ENCODE measurements around the gene KRTAP19-6. TPM values are rescaled to one million over a fixed set of nuclear protein-coding genes. Genes with fewer than 3 reads are reported as not detected.

Gene KRTAP19-6, protein sequence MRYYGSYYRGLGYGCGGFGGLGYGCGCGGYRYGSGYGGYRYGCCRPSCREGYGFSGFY
- total RNA-seq = not detected

DNA sequence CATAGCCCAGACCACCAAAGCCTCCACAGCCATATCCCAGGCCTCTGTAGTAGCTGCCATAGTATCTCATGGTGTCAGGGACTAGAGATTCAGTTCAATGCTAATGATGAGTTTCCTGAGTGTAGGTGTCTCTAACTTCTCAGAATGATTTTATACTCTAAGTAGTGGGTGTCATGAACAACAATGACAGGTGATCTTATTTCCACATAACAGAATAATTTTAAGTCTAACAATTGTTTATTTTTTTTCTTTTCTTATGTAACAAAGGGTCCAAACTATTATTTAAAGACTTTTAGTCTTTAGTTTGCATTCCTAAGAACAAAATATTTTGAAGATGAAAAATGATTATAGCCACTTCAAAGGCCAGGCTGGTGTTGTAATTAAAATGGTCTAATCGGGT is at the start of gene KRTAP19-6:
TSS of gene KRTAP19-6 (minus strand) at position 101 of the 400 bp plus-strand sequence. CDS start at position 70, 31 bp downstream.
- H3K4me1 ChIP-seq (ENCODE audit: control insufficient read depth in 3 of 3, insufficient read depth in 3 of 3, low read length in 3 of 3) = no peaks in the 10 kb centered on the region

DNA sequence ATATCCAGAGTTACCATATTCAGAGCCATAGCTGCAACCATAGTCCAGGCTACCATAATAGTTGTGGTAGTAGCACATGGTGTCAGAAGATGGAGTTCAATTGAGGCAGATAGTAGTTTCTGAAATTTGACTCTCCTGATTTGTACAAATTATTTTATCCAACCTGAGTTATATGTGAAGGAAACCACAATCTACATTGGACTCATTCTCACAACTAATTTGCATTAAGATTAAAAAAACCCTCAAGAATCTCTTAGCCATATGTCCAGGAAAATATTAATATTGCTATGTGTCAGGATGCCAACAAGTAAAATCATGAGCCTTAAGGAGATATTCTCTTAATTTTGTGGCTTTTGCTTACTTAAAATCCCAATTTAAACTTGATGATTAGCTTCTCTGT is 48.6 kb upstream of the KRTAP19-6 start, which contains the start of gene KRTAP22-2:
TSS of gene KRTAP22-2 (minus strand) at position 101 of the 400 bp plus-strand sequence.
- H3K36me3 ChIP-seq (ENCODE audit: control insufficient read depth in 3 of 3, insufficient read depth in 3 of 3, low read length in 3 of 3) = no peaks in the 10 kb centered on the region
- H3K4me1 ChIP-seq (ENCODE audit: control insufficient read depth in 3 of 3, insufficient read depth in 3 of 3, low read length in 3 of 3) = no peaks in the 10 kb centered on the region
- no peaks in the 10 kb centered on the region for H3K27me3 ChIP-seq (ENCODE audit: control insufficient read depth in 3 of 3, insufficient read depth in 3 of 3, low read length in 3 of 3)
- no peaks in the 10 kb centered on the region for H3K9me3 ChIP-seq (ENCODE audit: control insufficient read depth in 3 of 3, low read length in 3 of 3)
- no peak within 1 kb of the TSS for H3K4me3 ChIP-seq (ENCODE audit: low read length in 3 of 3)
- no peak within 1 kb of the TSS for H3K27ac ChIP-seq (ENCODE audit: low read depth, low read length)
- H3K9ac ChIP-seq (ENCODE audit: low read depth in 1 of 3, low read length in 3 of 3) = no peak within 1 kb of the TSS

More for the DNA sequence above, at the start of gene KRTAP19-6:
- no peak within 1 kb of the TSS for H3K27ac ChIP-seq (ENCODE audit: low read depth, low read length)
- H3K36me3 ChIP-seq (ENCODE audit: control insufficient read depth in 3 of 3, insufficient read depth in 3 of 3, low read length in 3 of 3) = no peaks in the 10 kb centered on the region
- H3K4me3 ChIP-seq (ENCODE audit: low read length in 3 of 3) = no peak within 1 kb of the TSS
- no peaks in the 10 kb centered on the region for H3K9me3 ChIP-seq (ENCODE audit: control insufficient read depth in 3 of 3, low read length in 3 of 3)
- H3K9ac ChIP-seq (ENCODE audit: low read depth in 1 of 3, low read length in 3 of 3) = no peak within 1 kb of the TSS
- no peaks in the 10 kb centered on the region for H3K27me3 ChIP-seq (ENCODE audit: control insufficient read depth in 3 of 3, insufficient read depth in 3 of 3, low read length in 3 of 3)

DNA sequence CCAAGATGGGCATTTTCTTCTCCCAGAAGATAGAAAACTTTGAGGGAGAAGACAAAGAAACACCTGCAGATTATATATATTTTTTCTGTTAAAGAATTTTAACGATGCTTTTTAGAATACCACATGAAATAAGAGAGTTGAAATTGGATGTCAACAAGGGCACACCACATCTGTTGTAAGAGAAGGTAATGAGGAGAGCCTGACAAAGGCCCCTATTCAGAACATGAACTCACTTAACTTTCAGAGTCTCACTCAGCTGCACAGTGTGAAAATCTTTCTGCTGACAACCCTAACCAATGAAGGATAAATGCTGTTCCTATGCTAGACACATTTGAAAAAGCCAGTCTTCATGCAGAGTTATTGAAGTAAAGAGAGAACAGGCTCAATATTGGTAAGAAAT is 41.2 kb upstream of the KRTAP19-6 start:
- H3K27me3 ChIP-seq (ENCODE audit: control insufficient read depth in 3 of 3, insufficient read depth in 3 of 3, low read length in 3 of 3) = no peaks in the 10 kb centered on the region
- no peak overlapping the region for H3K4me3 ChIP-seq (ENCODE audit: low read length in 3 of 3)
- H3K9ac ChIP-seq (ENCODE audit: low read depth in 1 of 3, low read length in 3 of 3) = no peak overlapping the region
- no peaks in the 10 kb centered on the region for H3K4me1 ChIP-seq (ENCODE audit: control insufficient read depth in 3 of 3, insufficient read depth in 3 of 3, low read length in 3 of 3)
- no peak overlapping the region for H3K27ac ChIP-seq (ENCODE audit: low read depth, low read length)
- H3K9me3 ChIP-seq (ENCODE audit: control insufficient read depth in 3 of 3, low read length in 3 of 3) = no peaks in the 10 kb centered on the region
- no peaks in the 10 kb centered on the region for H3K36me3 ChIP-seq (ENCODE audit: control insufficient read depth in 3 of 3, insufficient read depth in 3 of 3, low read length in 3 of 3)

DNA sequence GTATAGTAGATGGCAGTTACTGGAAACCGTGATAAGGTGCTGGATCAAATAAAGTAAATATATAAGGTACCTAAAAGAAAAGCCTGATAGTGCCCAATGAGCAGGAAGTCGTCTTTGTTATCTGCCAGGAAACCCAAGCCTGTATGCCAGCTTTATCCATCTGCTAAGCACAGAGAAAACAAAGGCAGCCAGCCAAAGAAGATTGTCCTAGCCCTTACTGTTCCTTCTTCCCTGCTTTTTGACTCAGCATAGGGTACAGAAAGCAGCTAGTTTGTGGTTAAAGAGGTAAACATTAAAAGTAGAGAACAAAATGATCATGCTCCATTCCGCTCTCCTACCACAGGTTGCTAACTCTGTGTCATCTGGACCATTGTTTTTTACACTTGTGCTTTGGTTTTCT is 38.5 kb upstream of the KRTAP19-6 start:
- H3K27me3 ChIP-seq (ENCODE audit: control insufficient read depth in 3 of 3, insufficient read depth in 3 of 3, low read length in 3 of 3) = no peaks in the 10 kb centered on the region
- H3K4me3 ChIP-seq (ENCODE audit: low read length in 3 of 3) = no peak overlapping the region
- no peak overlapping the region for H3K27ac ChIP-seq (ENCODE audit: low read depth, low read length)
- no peak overlapping the region for H3K9ac ChIP-seq (ENCODE audit: low read depth in 1 of 3, low read length in 3 of 3)
- no peaks in the 10 kb centered on the region for H3K36me3 ChIP-seq (ENCODE audit: control insufficient read depth in 3 of 3, insufficient read depth in 3 of 3, low read length in 3 of 3)
- H3K9me3 ChIP-seq (ENCODE audit: control insufficient read depth in 3 of 3, low read length in 3 of 3) = no peaks in the 10 kb centered on the region
- no peaks in the 10 kb centered on the region for H3K4me1 ChIP-seq (ENCODE audit: control insufficient read depth in 3 of 3, insufficient read depth in 3 of 3, low read length in 3 of 3)

DNA sequence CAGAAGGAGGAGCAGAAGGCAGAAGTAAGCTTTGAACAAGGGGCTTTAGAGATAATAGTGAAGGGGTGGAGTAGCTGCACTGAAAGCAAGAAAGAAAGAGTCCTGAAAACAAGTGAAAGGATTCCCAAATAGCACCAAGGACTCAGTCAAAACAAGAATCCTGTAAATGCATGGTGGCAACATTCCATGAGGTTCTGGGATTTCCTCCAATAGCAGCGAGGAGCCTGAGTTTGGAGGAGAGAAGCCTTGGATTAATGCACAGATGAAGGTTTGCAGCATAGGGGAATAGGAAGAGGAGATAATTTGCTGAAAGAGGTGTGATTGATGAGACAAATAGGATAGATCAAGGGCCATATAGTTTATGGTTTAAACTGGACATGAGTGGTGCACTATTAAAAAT is 37.7 kb upstream of the KRTAP19-6 start:
- H3K9me3 ChIP-seq (ENCODE audit: control insufficient read depth in 3 of 3, low read length in 3 of 3) = no peaks in the 10 kb centered on the region
- no peaks in the 10 kb centered on the region for H3K27me3 ChIP-seq (ENCODE audit: control insufficient read depth in 3 of 3, insufficient read depth in 3 of 3, low read length in 3 of 3)
- H3K4me1 ChIP-seq (ENCODE audit: control insufficient read depth in 3 of 3, insufficient read depth in 3 of 3, low read length in 3 of 3) = no peaks in the 10 kb centered on the region
- no peak overlapping the region for H3K9ac ChIP-seq (ENCODE audit: low read depth in 1 of 3, low read length in 3 of 3)
- H3K36me3 ChIP-seq (ENCODE audit: control insufficient read depth in 3 of 3, insufficient read depth in 3 of 3, low read length in 3 of 3) = no peaks in the 10 kb centered on the region
- H3K27ac ChIP-seq (ENCODE audit: low read depth, low read length) = no peak overlapping the region
- no peak overlapping the region for H3K4me3 ChIP-seq (ENCODE audit: low read length in 3 of 3)

DNA sequence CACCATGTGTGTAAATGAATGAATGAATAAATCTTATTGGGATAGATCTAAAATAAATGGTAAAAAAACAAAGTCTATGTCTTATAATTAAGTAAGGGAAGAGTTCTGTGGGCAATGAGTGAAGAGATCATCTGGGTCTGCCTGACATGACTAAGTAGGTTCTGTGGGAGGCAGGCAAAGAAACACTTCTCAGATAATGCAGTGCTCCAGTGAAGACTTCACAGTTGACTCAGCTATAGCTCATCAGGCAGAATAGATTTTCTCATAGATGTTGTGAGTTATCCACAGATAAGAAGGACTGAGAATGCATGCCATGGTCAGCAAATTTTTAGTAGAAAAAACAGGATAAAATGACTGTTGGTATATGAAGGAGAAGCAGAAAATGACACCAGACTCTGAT is 36.1 kb upstream of the KRTAP19-6 start:
- no peaks in the 10 kb centered on the region for H3K27me3 ChIP-seq (ENCODE audit: control insufficient read depth in 3 of 3, insufficient read depth in 3 of 3, low read length in 3 of 3)
- no peaks in the 10 kb centered on the region for H3K4me1 ChIP-seq (ENCODE audit: control insufficient read depth in 3 of 3, insufficient read depth in 3 of 3, low read length in 3 of 3)
- H3K27ac ChIP-seq (ENCODE audit: low read depth, low read length) = no peak overlapping the region
- H3K4me3 ChIP-seq (ENCODE audit: low read length in 3 of 3) = no peak overlapping the region
- no peaks in the 10 kb centered on the region for H3K36me3 ChIP-seq (ENCODE audit: control insufficient read depth in 3 of 3, insufficient read depth in 3 of 3, low read length in 3 of 3)
- H3K9me3 ChIP-seq (ENCODE audit: control insufficient read depth in 3 of 3, low read length in 3 of 3) = no peaks in the 10 kb centered on the region
- no peak overlapping the region for H3K9ac ChIP-seq (ENCODE audit: low read depth in 1 of 3, low read length in 3 of 3)

DNA sequence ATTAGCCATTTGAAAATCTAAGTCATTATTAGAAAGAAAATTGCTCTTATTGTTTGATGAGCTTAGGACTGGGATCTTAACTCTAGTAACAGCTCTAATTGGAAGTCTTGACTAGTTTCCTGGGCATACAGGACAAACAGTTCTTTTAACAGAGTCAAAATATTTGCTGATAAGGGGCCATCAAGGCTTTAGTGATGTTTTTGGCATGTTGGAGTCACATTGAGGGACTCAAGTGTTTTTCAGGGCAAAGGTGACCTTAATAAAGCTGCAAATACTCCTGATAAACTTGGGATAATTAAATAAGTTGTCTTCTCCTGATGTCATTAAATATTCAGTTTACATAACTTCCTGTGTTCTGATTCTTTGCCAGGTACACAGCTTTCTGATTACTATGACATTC is 26.0 kb upstream of the KRTAP19-6 start:
- Histone ChIP-seq H3K27me3 (ENCODE audit: control insufficient read depth in 3 of 3, insufficient read depth in 3 of 3, low read length in 3 of 3) (no peaks in the 10 kb centered on the region), H3K36me3 (ENCODE audit: control insufficient read depth in 3 of 3, insufficient read depth in 3 of 3, low read length in 3 of 3) (no peaks in the 10 kb centered on the region), H3K9me3 (ENCODE audit: control insufficient read depth in 3 of 3, low read length in 3 of 3) (no peaks in the 10 kb centered on the region), H3K4me1 (ENCODE audit: control insufficient read depth in 3 of 3, insufficient read depth in 3 of 3, low read length in 3 of 3) (no peaks in the 10 kb centered on the region), H3K9ac (ENCODE audit: low read depth in 1 of 3, low read length in 3 of 3) (no peak overlapping the region), H3K4me3 (ENCODE audit: low read length in 3 of 3) (no peak overlapping the region), H3K27ac (ENCODE audit: low read depth, low read length) (no peak overlapping the region)

DNA sequence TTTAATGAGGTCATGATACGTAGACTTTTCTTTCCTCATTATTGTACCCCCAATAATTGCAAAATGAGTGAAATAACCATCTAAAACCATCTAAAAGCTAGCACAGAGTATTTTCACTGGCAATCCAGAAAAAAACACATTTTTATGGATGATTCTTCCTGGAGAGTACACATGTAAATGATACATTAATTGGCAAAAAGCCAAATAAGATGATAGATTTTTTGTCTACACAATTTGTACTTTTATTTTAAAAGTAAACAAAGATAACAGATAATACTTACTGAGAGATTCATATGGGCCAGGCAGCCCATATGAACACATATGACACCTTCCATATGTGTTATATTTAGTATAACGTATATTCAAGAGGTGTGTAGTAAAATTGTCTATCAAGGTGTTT is 22.0 kb upstream of the KRTAP19-6 start:
- Histone ChIP-seq H3K4me3 (ENCODE audit: low read length in 3 of 3) (no peak overlapping the region), H3K27me3 (ENCODE audit: control insufficient read depth in 3 of 3, insufficient read depth in 3 of 3, low read length in 3 of 3) (no peaks in the 10 kb centered on the region), H3K27ac (ENCODE audit: low read depth, low read length) (no peak overlapping the region), H3K9ac (ENCODE audit: low read depth in 1 of 3, low read length in 3 of 3) (no peak overlapping the region), H3K36me3 (ENCODE audit: control insufficient read depth in 3 of 3, insufficient read depth in 3 of 3, low read length in 3 of 3) (no peaks in the 10 kb centered on the region), H3K9me3 (ENCODE audit: control insufficient read depth in 3 of 3, low read length in 3 of 3) (no peaks in the 10 kb centered on the region), H3K4me1 (ENCODE audit: control insufficient read depth in 3 of 3, insufficient read depth in 3 of 3, low read length in 3 of 3) (no peaks in the 10 kb centered on the region)

DNA sequence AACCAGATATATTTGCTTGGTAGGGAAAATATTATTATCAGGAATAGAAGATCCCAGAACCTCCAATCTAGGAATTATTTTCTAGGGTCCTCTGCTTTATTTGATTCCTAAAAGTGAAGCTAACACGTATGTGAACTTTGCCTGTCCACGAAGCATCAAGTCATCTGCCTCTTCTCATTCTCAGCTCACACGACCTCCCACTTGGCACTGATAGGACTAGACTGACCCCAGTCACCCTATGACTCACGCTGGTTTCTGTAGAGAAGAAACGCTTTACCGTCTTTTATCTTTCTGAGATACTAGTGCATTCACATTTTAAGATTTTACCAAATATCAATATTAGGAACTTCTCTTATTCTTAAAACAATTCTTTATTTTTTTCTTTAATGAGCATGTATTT is 21.4 kb upstream of the KRTAP19-6 start:
- Histone ChIP-seq H3K27me3 (ENCODE audit: control insufficient read depth in 3 of 3, insufficient read depth in 3 of 3, low read length in 3 of 3) (no peaks in the 10 kb centered on the region), H3K36me3 (ENCODE audit: control insufficient read depth in 3 of 3, insufficient read depth in 3 of 3, low read length in 3 of 3) (no peaks in the 10 kb centered on the region), H3K4me3 (ENCODE audit: low read length in 3 of 3) (no peak overlapping the region), H3K27ac (ENCODE audit: low read depth, low read length) (no peak overlapping the region), H3K9me3 (ENCODE audit: control insufficient read depth in 3 of 3, low read length in 3 of 3) (no peaks in the 10 kb centered on the region), H3K4me1 (ENCODE audit: control insufficient read depth in 3 of 3, insufficient read depth in 3 of 3, low read length in 3 of 3) (no peaks in the 10 kb centered on the region), H3K9ac (ENCODE audit: low read depth in 1 of 3, low read length in 3 of 3) (no peak overlapping the region)

DNA sequence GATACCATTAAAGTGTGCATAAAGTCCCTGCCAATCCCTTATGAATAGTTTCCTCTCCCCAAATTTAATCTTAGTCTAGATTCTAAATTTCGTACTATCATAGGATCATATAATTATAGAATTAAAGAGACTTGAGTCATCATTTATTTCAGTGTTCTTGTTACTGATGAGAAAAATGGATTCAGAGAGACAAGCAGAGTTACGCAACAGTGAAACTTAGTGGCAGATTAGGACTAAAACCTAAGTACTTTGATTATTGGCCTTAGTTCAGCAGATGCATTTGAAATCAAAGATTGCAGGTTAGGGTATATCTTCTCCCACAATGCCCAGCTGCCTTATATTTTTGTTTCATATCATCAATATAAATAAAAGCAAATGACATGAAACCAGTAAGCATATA is 20.3 kb upstream of the KRTAP19-6 start:
- Histone ChIP-seq H3K9ac (ENCODE audit: low read depth in 1 of 3, low read length in 3 of 3) (no peak overlapping the region), H3K27me3 (ENCODE audit: control insufficient read depth in 3 of 3, insufficient read depth in 3 of 3, low read length in 3 of 3) (no peaks in the 10 kb centered on the region), H3K4me3 (ENCODE audit: low read length in 3 of 3) (no peak overlapping the region)

More for the DNA sequence above, 20.3 kb upstream of the KRTAP19-6 start:
- no peaks in the 10 kb centered on the region for H3K36me3 ChIP-seq (ENCODE audit: control insufficient read depth in 3 of 3, insufficient read depth in 3 of 3, low read length in 3 of 3)
- no peak overlapping the region for H3K27ac ChIP-seq (ENCODE audit: low read depth, low read length)
- no peaks in the 10 kb centered on the region for H3K9me3 ChIP-seq (ENCODE audit: control insufficient read depth in 3 of 3, low read length in 3 of 3)
- no peaks in the 10 kb centered on the region for H3K4me1 ChIP-seq (ENCODE audit: control insufficient read depth in 3 of 3, insufficient read depth in 3 of 3, low read length in 3 of 3)

Measured in skeletal muscle tissue (tissue), 4 donors.